Right hindlimb (tissue), 1 donor: Measurements from ENCODE around the gene NOP14.

ENCODE experiments used
- DNase-seq: peaks from one replicate; pipeline ENCODE4 v3.0.0-alpha.2; 2018

The NOP14 gene

GRCh38 chr4:2908686-2909085, 54.5 kb downstream of the NOP14 start:
- DNase-seq: no peak

- no peak for DNase-seq
Observed at GRCh38 chr4:2907706-2908293, 55.4 kb downstream of the NOP14 start.

GRCh38 chr4:2907226-2907625, 56.0 kb downstream of the NOP14 start:
- no peak for DNase-seq

- no peak for DNase-seq
Observed at GRCh38 chr4:2906218-2906617, 57.0 kb downstream of the NOP14 start.

- no peak for DNase-seq
Observed at GRCh38 chr4:2905544-2905943, 57.7 kb downstream of the NOP14 start.

GRCh38 chr4:2902126-2902525, 61.1 kb downstream of the NOP14 start:
- DNase-seq: no peak

GRCh38 chr4:2901186-2901585, 62.0 kb downstream of the NOP14 start:
- no peak for DNase-seq

- DNase-seq: no peak
Observed at GRCh38 chr4:2900741-2901140, 62.5 kb downstream of the NOP14 start.

- no peak for DNase-seq
Observed at GRCh38 chr4:2898001-2898400, 65.2 kb downstream of the NOP14 start.

- no peak for DNase-seq
Observed at GRCh38 chr4:2893772-2894171, 69.4 kb downstream of the NOP14 start.

GRCh38 chr4:2891294-2891693, 71.9 kb downstream of the NOP14 start:
- no peak for DNase-seq

- peak; percentile 32 for DNase-seq
Observed at GRCh38 chr4:2888886-2889285, 74.3 kb downstream of the NOP14 start.
